ENCODE results near the gene CYSTM1. TPM values are rescaled to one million over a fixed set of nuclear protein-coding genes. Genes with fewer than 3 reads are reported as not detected.

Gene CYSTM1, protein sequence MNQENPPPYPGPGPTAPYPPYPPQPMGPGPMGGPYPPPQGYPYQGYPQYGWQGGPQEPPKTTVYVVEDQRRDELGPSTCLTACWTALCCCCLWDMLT
- total RNA-seq = 6.0 and 23.4 TPM in 2 replicates

DNA sequence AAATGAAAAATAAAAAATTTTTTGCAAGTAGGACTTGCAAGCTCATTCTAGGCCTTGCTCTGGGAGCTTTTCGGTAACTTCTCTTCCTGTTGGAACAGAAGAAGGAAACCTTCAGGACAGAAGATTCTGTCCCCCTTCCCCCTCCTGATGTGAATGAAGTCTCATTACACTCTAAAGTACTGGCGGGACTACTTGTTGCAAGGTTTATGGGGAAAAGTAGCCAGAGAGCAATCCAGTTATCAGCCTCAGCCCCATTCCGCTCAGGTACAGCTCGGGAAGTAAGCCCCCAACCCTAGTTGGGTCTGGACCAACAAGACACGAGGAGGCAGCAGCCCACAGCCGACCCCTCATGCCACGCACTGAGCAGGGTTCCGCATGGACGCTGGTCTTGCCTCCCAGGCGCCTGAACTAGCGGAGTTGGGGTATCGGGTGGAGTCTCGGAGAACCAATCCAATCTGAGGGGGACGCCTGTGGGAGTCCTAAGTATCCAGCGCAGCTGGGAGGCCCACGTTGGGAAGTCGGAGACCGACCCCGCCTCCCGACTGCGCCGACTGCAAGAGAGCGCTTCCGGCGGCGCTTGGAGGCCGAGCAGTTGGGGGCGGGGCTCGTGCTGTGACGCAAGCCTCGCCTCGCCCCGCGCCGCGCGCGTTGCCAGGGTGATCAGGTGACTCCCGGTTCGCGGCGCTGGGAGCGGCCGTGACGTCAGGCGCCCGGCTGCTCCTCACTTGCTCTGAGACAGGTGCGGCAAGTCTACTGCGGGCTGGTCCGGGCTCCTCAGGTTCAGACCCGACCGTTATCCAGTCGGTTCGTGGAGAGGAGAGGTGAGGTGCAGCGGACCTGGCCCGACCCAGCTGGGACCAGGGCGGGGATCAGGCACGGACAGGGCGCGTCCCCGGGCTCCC, at the start of gene CYSTM1:
Gene CYSTM1 (plus strand): TSS at position 724 of the 902 bp plus-strand sequence. CDS start 19,278 bp downstream, outside the sequence.

DNA sequence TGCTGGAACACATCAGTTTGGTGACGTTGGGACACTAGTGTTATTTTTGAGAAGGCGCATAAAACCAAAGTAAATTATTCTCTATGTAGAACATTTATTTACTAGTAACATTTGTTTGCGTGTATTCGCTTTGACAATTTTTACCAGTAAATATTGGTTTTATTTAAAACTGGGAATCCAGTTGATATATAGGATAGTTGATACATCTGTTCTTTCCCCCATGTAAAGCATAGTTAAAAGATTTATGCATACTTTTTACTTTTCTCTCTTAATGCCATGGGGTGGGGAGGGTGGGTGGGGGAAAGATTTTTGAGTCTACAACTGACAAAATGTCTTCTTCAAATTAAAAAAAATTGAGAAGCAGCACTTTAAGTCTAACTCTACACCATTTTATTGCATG, 49.4 kb upstream of the CYSTM1 start, which contains the start of gene IGIP:
Gene IGIP (plus strand): TSS at position 301 of the 400 bp plus-strand sequence. CDS start 2,540 bp downstream, outside the sequence.

Other genes starting within 250 kb of the CYSTM1 start
- under 0.01 TPM in 1 of 2 replicates, not detected in the other for gene NRG2, start 131.9 kb upstream of the CYSTM1 start, total RNA-seq
- gene PURA, start 61.1 kb upstream of the CYSTM1 start, total RNA-seq = 4.8 and 7.8 TPM in 2 replicates
- 2.1 and 5.0 TPM in 2 replicates for gene IGIP, start 49.3 kb upstream of the CYSTM1 start, total RNA-seq
- gene PFDN1, start 127.9 kb downstream of the CYSTM1 start, total RNA-seq = 106 and 150 TPM in 2 replicates
- 2.9 and 18.6 TPM in 2 replicates for gene HBEGF, start 171.4 kb downstream of the CYSTM1 start, total RNA-seq
- not detected in 2 replicates for gene SLC4A9, start 185.0 kb downstream of the CYSTM1 start, total RNA-seq
- gene ANKHD1, start 226.6 kb downstream of the CYSTM1 start, total RNA-seq = 26.5 and 68.3 TPM in 2 replicates